RWPE2 (cell line): Measurements from ENCODE around the gene IL36B.

Experiments used
- ATAC-seq: fragments of 200-7000 bp; cut with Tn5 transposase; 3 replicates; pipeline ENCODE4 v1.9.1; 2021; ENCODE audit warnings: low read depth
- DNase-seq: peaks from one replicate; pipeline ENCODE4 v3.0.0-alpha.2; 2020; ENCODE audit warnings: low spot score
- H3K27ac ChIP-seq: fragments of 450-650 bp; 2 replicates; pipeline ENCODE4 v1.5.1; 2017; ENCODE audit warnings: mild to moderate bottlenecking; ENCODE audit not compliant: poor library complexity, severe bottlenecking
- H3K27me3 ChIP-seq: fragments of 250-450 bp; sonication (Bioruptor Pico); 2 replicates; pipeline ENCODE4 v1.5.1; 2021; ENCODE audit warnings: mild to moderate bottlenecking, moderate library complexity; ENCODE audit not compliant: insufficient read depth, poor library complexity, severe bottlenecking
- H3K36me3 ChIP-seq: fragments of 250-450 bp; sonication (Bioruptor Pico); 2 replicates; pipeline ENCODE4 v1.5.1; 2020; ENCODE audit warnings: low read depth, mild to moderate bottlenecking, moderate library complexity
- H3K4me1 ChIP-seq: fragments of 250-450 bp; sonication (Bioruptor Pico); 2 replicates; pipeline ENCODE4 v1.5.1; 2021; ENCODE audit warnings: mild to moderate bottlenecking, moderate library complexity; ENCODE audit not compliant: insufficient read depth, poor library complexity, severe bottlenecking
- H3K4me3 ChIP-seq: fragments of 250-450 bp; sonication (Bioruptor Pico); 2 replicates; pipeline ENCODE4 v1.5.1; 2021; ENCODE audit warnings: mild to moderate bottlenecking, moderate library complexity; ENCODE audit not compliant: severe bottlenecking
- H3K9me3 ChIP-seq: fragments of 250-450 bp; sonication (Bioruptor Pico); 2 replicates; pipeline ENCODE4 v1.5.1; 2021; ENCODE audit warnings: mild to moderate bottlenecking, moderate library complexity; ENCODE audit not compliant: severe bottlenecking
- CTCF ChIP-seq: fragments of 450-650 bp; IDR thresholded peaks from one replicate; pipeline ENCODE4 v1.5.1; 2017; ENCODE audit warnings: mild to moderate bottlenecking, moderate library complexity; ENCODE audit not compliant: poor library complexity, severe bottlenecking

The IL36B gene

GRCh38 chr2:113034016-113034415 is 18.7 kb downstream of the IL36B start:
- Histone ChIP-seq H3K27me3 (no peaks in the 10 kb centered on the region), H3K4me1 (no peaks in the 10 kb centered on the region), H3K36me3 (no peaks in the 10 kb centered on the region), H3K9me3 (no peaks in the 10 kb centered on the region), H3K4me3 (no peak overlapping the region), H3K27ac (no peak overlapping the region)
- ATAC-seq = no peak
- no peak for DNase-seq
- no peak for TF ChIP-seq CTCF

DNA sequence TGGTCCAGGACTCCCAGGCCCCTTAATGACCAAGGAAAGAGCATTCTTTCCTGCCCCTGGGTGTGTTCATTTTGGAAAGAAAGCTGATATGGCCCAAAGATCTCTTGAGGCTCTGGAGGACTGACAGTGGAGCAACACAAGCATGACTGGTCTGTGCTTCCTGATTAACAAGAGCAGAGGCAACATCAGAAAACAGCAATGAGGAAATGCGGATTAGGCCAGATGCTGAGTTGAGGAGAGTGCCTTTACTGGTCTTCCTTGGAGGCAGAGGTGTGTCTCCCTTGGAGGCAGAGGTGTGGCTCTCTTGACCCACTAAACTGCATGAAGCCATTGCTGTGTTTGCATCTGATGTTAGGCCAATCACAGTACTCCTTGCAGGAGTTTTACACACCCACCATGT is 19.9 kb downstream of the IL36B start:
- no peak overlapping the region for H3K4me3 ChIP-seq
- H3K9me3 ChIP-seq = no peaks in the 10 kb centered on the region
- no peak overlapping the region for H3K27ac ChIP-seq
- no peaks in the 10 kb centered on the region for H3K4me1 ChIP-seq
- DNase-seq (no peak), ATAC-seq (no peak)
- peaks cover 12% of the 10 kb centered on the region for H3K27me3 ChIP-seq
- TF ChIP-seq CTCF = no peak
- H3K36me3 ChIP-seq = no peaks in the 10 kb centered on the region

DNA sequence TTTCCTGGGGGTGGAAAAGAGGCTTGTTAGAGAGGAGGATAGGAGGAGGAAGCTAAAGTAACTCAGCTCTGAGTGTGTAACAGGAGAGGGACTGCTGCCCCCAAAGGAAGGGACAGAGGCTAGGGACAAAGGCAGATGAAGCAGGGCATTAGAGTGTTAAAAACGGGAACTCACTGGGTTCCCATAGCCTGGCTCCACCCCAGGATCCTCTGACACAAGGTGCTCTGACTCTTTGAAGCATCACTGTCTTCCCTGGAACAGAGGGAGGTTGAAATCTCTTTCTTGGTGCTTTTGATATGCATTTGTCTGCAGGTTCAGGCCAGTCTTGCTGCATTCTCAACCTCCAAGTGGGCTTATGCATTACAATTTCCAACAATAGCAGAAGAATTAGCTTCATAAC is 24.6 kb downstream of the IL36B start:
- peaks cover 17% of the 10 kb centered on the region for H3K27me3 ChIP-seq
- no peaks in the 10 kb centered on the region for H3K36me3 ChIP-seq
- TF ChIP-seq CTCF = no peak
- DNase-seq (no peak), ATAC-seq (no peak)
- no peak overlapping the region for H3K4me3 ChIP-seq
- no peaks in the 10 kb centered on the region for H3K4me1 ChIP-seq
- no peaks in the 10 kb centered on the region for H3K9me3 ChIP-seq
- H3K27ac ChIP-seq = no peak overlapping the region

GRCh38 chr2:113027691-113028090 is 25.0 kb downstream of the IL36B start:
- no peak for ATAC-seq
- no peaks in the 10 kb centered on the region for H3K4me1 ChIP-seq

GRCh38 chr2:113025737-113026136 is 26.9 kb downstream of the IL36B start:
- DNase-seq = no peak
- Histone ChIP-seq H3K9me3 (no peaks in the 10 kb centered on the region), H3K27me3 (peaks cover 17% of the 10 kb centered on the region)

More at GRCh38 chr2:113027691-113028090, 25.0 kb downstream of the IL36B start:
- Histone ChIP-seq H3K4me3 (no peak overlapping the region), H3K36me3 (no peaks in the 10 kb centered on the region), H3K27ac (no peak overlapping the region), H3K9me3 (no peaks in the 10 kb centered on the region), H3K27me3 (peaks cover 17% of the 10 kb centered on the region)
- no peak for TF ChIP-seq CTCF
- no peak for DNase-seq

More at GRCh38 chr2:113025737-113026136, 26.9 kb downstream of the IL36B start:
- no peak for ATAC-seq
- H3K4me1 ChIP-seq = no peaks in the 10 kb centered on the region
- TF ChIP-seq CTCF = no peak
- H3K4me3 ChIP-seq = no peak overlapping the region
- H3K36me3 ChIP-seq = no peaks in the 10 kb centered on the region
- no peak overlapping the region for H3K27ac ChIP-seq
